CD4-positive, CD25-positive, alpha-beta regulatory T cell (primary cell): ENCODE measurements around the gene THSD1. TPM values are rescaled to one million over a fixed set of nuclear protein-coding genes. Genes with fewer than 3 reads are reported as not detected.
"Not testable (repeated sequence)": the region's sequence is repeated elsewhere in the genome, so short reads cannot be mapped to it uniquely, and the experiment has no call there.

Experiments
- ATAC-seq, 2 donors: fragments of 150-1000 bp; cut with Tn5 transposase; one replicate each; pipeline ENCODE4 v1.10.0; 2021; ENCODE audit warnings: low read depth in 2 of 2, moderate number of reproducible peaks in 2 of 2, moderate library complexity in 1 of 2
- DNase-seq, 3 donors: peaks; one replicate each; pipeline versions ENCODE4 v3.0.0 to v3.0.0-alpha.2; 2012 to 2022; ENCODE audit warnings: mixed read lengths in 1 of 3
- H3K27ac ChIP-seq: one replicate; pipeline ENCODE4 v1.7.0; 2013; ENCODE audit warnings: mild to moderate bottlenecking, low read length; ENCODE audit not compliant: insufficient read depth, poor library complexity, severe bottlenecking
- H3K27me3 ChIP-seq: one replicate; pipeline ENCODE4 v1.7.0; 2013; ENCODE audit warnings: low read length; ENCODE audit not compliant: control insufficient read depth, insufficient read depth
- H3K36me3 ChIP-seq: one replicate; pipeline ENCODE4 v1.7.0; 2013; ENCODE audit warnings: mild to moderate bottlenecking, low read length, moderate library complexity; ENCODE audit not compliant: control insufficient read depth, insufficient read depth
- H3K4me1 ChIP-seq: 2 replicates; pipeline ENCODE4 v1.7.0; 2013; ENCODE audit warnings: mild to moderate bottlenecking, low read length; ENCODE audit not compliant: insufficient read depth, control insufficient read depth, poor library complexity, severe bottlenecking
- H3K4me3 ChIP-seq: one replicate; pipeline ENCODE4 v1.7.0; 2013; ENCODE audit warnings: low read depth, mild to moderate bottlenecking, low read length, moderate library complexity
- H3K9me3 ChIP-seq, 2 experiments: 1 replicate in 1 of 2; 2 replicates in 1 of 2; pipeline ENCODE4 v1.7.0; 2013; ENCODE audit warnings: low read length in 2 of 2, mild to moderate bottlenecking in 1 of 2, moderate library complexity in 1 of 2; ENCODE audit not compliant: control insufficient read depth in 2 of 2
- H3K27ac Mint-ChIP-seq, 3 donors: one replicate each; pipeline ENCODE4 v1.8.0; 2020 to 2022; ENCODE audit warnings: mild to moderate bottlenecking in 3 of 3, mixed read lengths in 3 of 3, moderate library complexity in 2 of 3
- H3K27me3 Mint-ChIP-seq: one replicate; pipeline ENCODE4 v1.8.0; 2022; ENCODE audit warnings: mild to moderate bottlenecking, mixed read lengths
- H3K36me3 Mint-ChIP-seq: one replicate; pipeline ENCODE4 v1.8.0; 2020; ENCODE audit warnings: mixed read lengths
- H3K4me1 Mint-ChIP-seq, 4 donors: one replicate each; pipeline ENCODE4 v1.8.0; 2020 to 2022; ENCODE audit warnings: mixed read lengths in 4 of 4, mild to moderate bottlenecking in 1 of 4
- H3K4me3 Mint-ChIP-seq, 4 donors: one replicate each; pipeline ENCODE4 v1.8.0; 2020 to 2022; ENCODE audit warnings: mild to moderate bottlenecking in 4 of 4, mixed read lengths in 4 of 4, moderate library complexity in 3 of 4
- H3K9me3 Mint-ChIP-seq, 7 donors: one replicate each; pipeline ENCODE4 v1.8.0; 2020 to 2022; ENCODE audit warnings: mixed read lengths in 7 of 7, mild to moderate bottlenecking in 3 of 7, moderate library complexity in 2 of 7
- polyA plus RNA-seq, 4 donors: library from polyadenylated mRNA; unstranded; fragments of 300-500 nt; fragmentation: Illumina TruSeq; gene quantifications; one replicate each; pipeline ENCODE4 v1.2.3, GENCODE V29; 2021
- total RNA-seq: library from RNA; stranded (reverse); gene quantifications from one replicate; pipeline ENCODE4 v1.2.3, GENCODE V29; 2022

The THSD1 gene
- total and polyA plus RNA-seq, 5 donors from 2014 or later: 0.12 to 0.79 TPM; not detected in 3

DNA sequence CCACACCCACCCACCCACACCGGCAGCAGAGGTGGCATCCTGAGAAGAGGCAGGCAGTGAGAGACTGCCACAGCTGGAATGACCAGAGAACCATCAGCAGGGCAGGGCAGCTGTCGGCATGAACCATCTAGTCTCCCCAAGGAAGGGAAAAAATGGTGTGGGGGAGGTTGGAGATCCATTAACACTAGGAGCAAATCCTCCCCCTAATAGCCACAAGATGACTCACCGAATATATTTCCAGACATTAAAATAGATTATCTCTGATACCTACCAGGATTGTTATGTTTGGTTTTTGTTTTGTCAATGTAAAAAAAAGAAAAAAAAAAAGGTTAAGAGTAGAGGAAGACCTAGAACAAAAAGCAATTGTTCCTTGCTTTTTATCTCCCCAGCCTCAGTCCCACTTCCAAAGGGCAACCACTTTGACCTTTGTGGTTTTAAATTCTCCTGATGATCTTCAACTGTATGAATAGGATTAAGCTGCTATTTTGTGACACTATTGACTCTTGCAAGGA lies 34.2 kb downstream of the THSD1 start:
- ATAC-seq (no peak), DNase-seq (no peak)
- no peaks in the 10 kb centered on the region for H3K36me3 ChIP-seq
- no peak overlapping the region for H3K4me3 Mint-ChIP-seq
- no peaks in the 10 kb centered on the region for H3K27me3 ChIP-seq
- peaks cover 8% of the 10 kb centered on the region for H3K27me3 Mint-ChIP-seq
- H3K36me3 Mint-ChIP-seq: no peaks in the 10 kb centered on the region
- no peaks in the 10 kb centered on the region for H3K4me1 ChIP-seq
- H3K27ac ChIP-seq: no peak overlapping the region
- H3K9me3 Mint-ChIP-seq: no peaks in the 10 kb centered on the region
- no peak overlapping the region for H3K27ac Mint-ChIP-seq
- H3K4me1 Mint-ChIP-seq: no peaks in the 10 kb centered on the region
- no peak overlapping the region for H3K4me3 ChIP-seq
- no peaks in the 10 kb centered on the region for H3K9me3 ChIP-seq

DNA sequence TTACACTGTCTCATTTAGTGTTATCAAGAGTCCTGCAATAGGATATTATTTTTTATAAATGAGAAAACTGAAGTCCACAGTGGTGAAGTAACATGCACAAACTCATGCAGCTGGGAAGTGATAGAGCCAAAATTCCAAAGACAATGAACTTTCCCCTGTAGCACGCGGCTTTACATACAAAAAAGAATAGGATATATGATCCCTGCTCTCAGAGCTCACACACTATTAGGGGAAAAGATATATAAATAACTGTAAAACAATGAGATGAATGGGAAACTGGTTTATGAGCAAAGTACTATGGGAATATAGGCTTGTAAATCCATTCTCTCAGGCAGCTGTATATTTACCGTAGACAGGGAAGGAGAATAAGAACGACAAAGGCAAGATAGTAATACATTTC lies 39.7 kb downstream of the THSD1 start:
- Histone ChIP-seq H3K27ac (no peak overlapping the region), H3K9me3 (no peaks in the 10 kb centered on the region), H3K36me3 (no peaks in the 10 kb centered on the region), H3K4me1 (no peaks in the 10 kb centered on the region), H3K4me3 (no peak overlapping the region), H3K27me3 (no peaks in the 10 kb centered on the region)
- Mint-ChIP-seq H3K4me3 (no peak overlapping the region), H3K27ac (no peak overlapping the region), H3K36me3 (no peaks in the 10 kb centered on the region), H3K9me3 (peaks cover 0 to 3% (median 0%) of the 10 kb centered on the region in 7 donors), H3K27me3 (peaks cover 14% of the 10 kb centered on the region), H3K4me1 (no peaks in the 10 kb centered on the region)
- ATAC-seq: no peak
- no peak for DNase-seq

DNA sequence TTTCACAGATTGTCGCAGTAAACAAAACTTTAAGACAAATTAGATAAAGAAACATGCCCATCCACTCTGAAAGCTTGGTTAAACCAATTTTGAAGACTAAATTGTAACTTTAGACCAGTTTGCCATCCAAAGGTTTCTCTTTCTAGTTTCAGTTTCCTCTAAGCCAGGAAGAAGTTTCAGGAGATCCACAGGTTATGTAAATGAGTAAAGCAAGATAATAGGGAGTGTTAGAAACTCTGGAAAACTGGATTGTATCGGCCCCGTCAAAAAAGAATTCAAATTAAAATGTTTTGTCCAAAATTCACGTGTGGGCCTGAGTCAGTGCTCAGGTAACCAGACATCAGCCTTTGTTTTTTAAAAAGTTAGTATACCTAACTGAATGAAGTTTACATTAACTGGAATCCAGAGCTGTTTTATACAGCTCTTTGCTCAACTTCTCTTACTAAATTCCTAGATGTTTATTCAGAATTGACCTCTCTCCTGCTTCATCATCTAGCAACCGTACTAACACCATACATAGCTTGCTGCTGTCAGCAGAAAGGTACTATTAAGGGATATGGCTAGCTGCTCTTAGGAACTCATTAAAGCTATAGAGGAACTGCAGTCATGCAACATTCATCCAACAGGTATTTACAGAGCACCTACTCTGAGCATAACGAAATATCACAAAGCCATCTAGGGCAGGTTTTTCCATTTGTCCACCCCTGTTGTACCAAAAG lies 43.6 kb downstream of the THSD1 start:
- H3K27ac Mint-ChIP-seq, H3K4me1 Mint-ChIP-seq, H3K4me3 Mint-ChIP-seq: not testable (repeated sequence)

DNA sequence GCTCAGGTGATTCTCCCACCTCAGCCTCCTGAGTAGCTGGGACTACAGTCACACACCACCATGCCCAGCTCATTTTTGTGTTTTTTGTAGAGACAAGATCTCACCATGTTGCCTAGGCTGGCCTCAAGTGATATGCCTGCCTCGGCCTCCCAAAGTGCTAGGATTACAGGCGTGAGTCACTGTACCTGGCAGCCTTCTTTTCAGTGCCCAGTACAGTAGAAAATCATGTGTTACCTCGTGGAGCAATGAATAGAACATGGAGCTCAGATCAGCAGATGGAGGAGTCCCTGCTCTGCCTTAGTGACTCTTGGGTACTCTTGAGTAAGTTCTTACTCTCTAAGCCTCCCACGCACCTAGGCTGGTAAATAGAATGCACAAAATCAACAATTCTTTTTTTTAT lies 44.7 kb downstream of the THSD1 start:
- Histone ChIP-seq H3K4me3 (no peak overlapping the region), H3K4me1 (no peaks in the 10 kb centered on the region), H3K27me3 (peaks cover 6% of the 10 kb centered on the region), H3K9me3 (no peaks in the 10 kb centered on the region), H3K27ac (no peak overlapping the region), H3K36me3 (no peaks in the 10 kb centered on the region)
- ATAC-seq (no peak), DNase-seq (no peak)
- Mint-ChIP-seq H3K9me3 (peaks cover 0 to 3% (median 0%) of the 10 kb centered on the region in 7 donors), H3K4me1 (peaks cover 0 to 2% (median 0%) of the 10 kb centered on the region in 4 donors), H3K27ac (no peak overlapping the region), H3K27me3 (peaks cover 14% of the 10 kb centered on the region), H3K4me3 (no peak overlapping the region), H3K36me3 (no peaks in the 10 kb centered on the region)

More for the DNA sequence above, 43.6 kb downstream of the THSD1 start:
- H3K36me3 ChIP-seq, H3K9me3 Mint-ChIP-seq, H3K4me1 ChIP-seq, ATAC-seq, H3K27ac ChIP-seq, H3K4me3 ChIP-seq, H3K36me3 Mint-ChIP-seq, DNase-seq, H3K27me3 ChIP-seq, H3K9me3 ChIP-seq: not testable (repeated sequence)
- H3K27me3 Mint-ChIP-seq: peaks cover 14% of the 10 kb centered on the region

DNA sequence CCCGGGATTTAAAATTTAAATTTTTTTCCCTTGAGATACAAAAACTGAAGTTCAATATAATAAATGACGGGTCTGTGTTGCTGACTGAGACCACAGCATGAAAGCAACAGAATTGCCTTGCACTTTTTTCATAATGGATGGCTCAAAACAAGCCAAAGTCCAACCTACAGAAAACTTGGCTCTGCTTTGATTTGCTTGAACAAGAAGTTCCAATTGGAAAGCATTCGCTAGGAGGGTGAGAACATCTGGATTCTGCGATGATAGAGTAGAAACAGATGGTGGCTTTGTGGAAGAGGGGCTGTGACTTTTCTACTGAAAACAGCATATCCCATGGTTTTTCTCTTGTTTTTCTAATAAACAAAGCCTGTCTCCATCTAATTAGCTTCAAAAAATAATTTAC lies 46.4 kb downstream of the THSD1 start:
- DNase-seq (no peak), ATAC-seq (no peak)
- Mint-ChIP-seq H3K36me3 (no peaks in the 10 kb centered on the region), H3K9me3 (peaks cover 0 to 1% (median 0%) of the 10 kb centered on the region in 7 donors), H3K4me1 (peaks cover 0 to 2% (median 0%) of the 10 kb centered on the region in 4 donors), H3K27me3 (peaks cover 10% of the 10 kb centered on the region), H3K4me3 (no peak overlapping the region), H3K27ac (no peak overlapping the region)
- no peak overlapping the region for H3K4me3 ChIP-seq
- H3K27ac ChIP-seq: no peak overlapping the region
- H3K36me3 ChIP-seq: no peaks in the 10 kb centered on the region
- H3K9me3 ChIP-seq: no peaks in the 10 kb centered on the region
- H3K4me1 ChIP-seq: no peaks in the 10 kb centered on the region
- H3K27me3 ChIP-seq: peaks cover 7% of the 10 kb centered on the region

DNA sequence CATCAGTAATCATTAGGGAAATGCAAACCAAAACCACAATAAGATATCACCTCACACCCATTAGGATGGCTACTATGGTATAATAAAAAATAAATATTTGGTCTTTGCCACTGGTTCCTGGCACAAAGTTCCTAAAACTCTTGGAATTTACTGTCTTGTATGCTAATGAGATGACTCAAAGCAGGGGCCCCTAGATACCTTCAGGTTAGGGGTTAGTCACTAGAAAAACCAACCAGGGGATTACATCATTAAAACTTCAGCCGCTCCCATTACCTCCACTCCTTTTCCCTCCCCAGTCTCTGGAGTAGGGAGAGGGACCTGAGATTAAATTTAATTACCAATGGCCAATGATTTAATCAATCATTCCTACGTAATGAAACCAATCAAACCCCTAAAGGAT lies 49.6 kb downstream of the THSD1 start:
- peaks cover 0 to 1% (median 0%) of the 10 kb centered on the region in 7 donors for H3K9me3 Mint-ChIP-seq

DNA sequence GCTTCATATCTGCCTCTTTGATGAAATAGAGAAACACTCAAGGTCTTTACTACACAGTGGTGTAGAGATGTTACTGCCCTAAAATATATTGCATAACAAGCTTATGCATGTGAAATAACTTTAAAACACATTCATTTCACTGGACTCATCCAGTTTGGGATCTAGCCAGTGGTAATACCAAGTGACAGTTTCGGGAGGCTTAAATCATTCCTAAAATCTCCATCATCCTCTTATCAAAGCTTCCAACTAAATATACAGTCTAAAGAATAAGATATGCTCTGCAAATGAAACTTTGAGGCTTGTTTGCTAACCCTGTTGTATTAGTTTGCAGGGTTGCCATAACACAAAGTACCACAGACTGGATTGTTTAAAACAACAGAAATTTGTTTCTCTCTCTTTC lies 52.8 kb downstream of the THSD1 start:
- no peak overlapping the region for H3K4me3 Mint-ChIP-seq
- H3K27ac ChIP-seq: no peak overlapping the region
- no peak overlapping the region for H3K4me3 ChIP-seq
- no peaks in the 10 kb centered on the region for H3K9me3 ChIP-seq
- no peaks in the 10 kb centered on the region for H3K36me3 Mint-ChIP-seq
- DNase-seq (no peak), ATAC-seq (no peak)
- H3K36me3 ChIP-seq: no peaks in the 10 kb centered on the region
- no peak overlapping the region for H3K27ac Mint-ChIP-seq
- peaks cover 8% of the 10 kb centered on the region for H3K27me3 Mint-ChIP-seq
- H3K4me1 ChIP-seq: no peaks in the 10 kb centered on the region
- peaks cover 0 to 1% (median 0%) of the 10 kb centered on the region in 7 donors for H3K9me3 Mint-ChIP-seq
- H3K27me3 ChIP-seq: peaks cover 4% of the 10 kb centered on the region
- H3K4me1 Mint-ChIP-seq: peaks cover 0 to 2% (median 0%) of the 10 kb centered on the region in 4 donors

More for the DNA sequence above, 49.6 kb downstream of the THSD1 start:
- H3K36me3 ChIP-seq: no peaks in the 10 kb centered on the region
- ATAC-seq: no peak
- Mint-ChIP-seq H3K27me3 (peaks cover 8% of the 10 kb centered on the region), H3K27ac (no peak overlapping the region), H3K4me3 (no peak overlapping the region), H3K36me3 (no peaks in the 10 kb centered on the region), H3K4me1 (peaks cover 0 to 2% (median 0%) of the 10 kb centered on the region in 4 donors)
- DNase-seq: no peak
- H3K4me3 ChIP-seq: no peak overlapping the region
- H3K9me3 ChIP-seq: no peaks in the 10 kb centered on the region
- no peak overlapping the region for H3K27ac ChIP-seq
- H3K4me1 ChIP-seq: no peaks in the 10 kb centered on the region
- H3K27me3 ChIP-seq: peaks cover 7% of the 10 kb centered on the region
